Choroid plexus epithelial cell (primary cell): ENCODE measurements around the gene NPFFR1.

Experiments used
- DNase-seq: peaks from one replicate; pipeline ENCODE4 v3.0.0-alpha.2; 2010; ENCODE audit warnings: low read depth
- H3K4me3 ChIP-seq: 2 replicates; pipeline ENCODE4 v1.5.1; 2011; ENCODE audit warnings: low read depth, mild to moderate bottlenecking, control low read depth, low read length, moderate library complexity
- CTCF ChIP-seq: conservative IDR thresholded peaks from 2 replicates; pipeline ENCODE4 v1.5.1; 2011; ENCODE audit warnings: low read depth, mild to moderate bottlenecking, control low read depth, inconsistent platforms, low read length, moderate library complexity

The NPFFR1 gene

GRCh38 chr10:70328018-70328417 lies 44.2 kb upstream of the NPFFR1 start:
- DNase-seq, result no peak
- H3K4me3 ChIP-seq, result no peak overlapping the region

GRCh38 chr10:70324951-70325781 lies 41.4 kb upstream of the NPFFR1 start:
- H3K4me3 ChIP-seq, result no peak overlapping the region
- TF ChIP-seq CTCF, result no peak
- DNase-seq, result no peak

More at GRCh38 chr10:70328018-70328417, 44.2 kb upstream of the NPFFR1 start:
- no peak for TF ChIP-seq CTCF

- no peak overlapping the region for H3K4me3 ChIP-seq
- DNase-seq, result peak; percentile 49
- TF ChIP-seq CTCF, result no peak
Observed at GRCh38 chr10:70324339-70324861, 40.6 kb upstream of the NPFFR1 start.

- DNase-seq, result no peak
- TF ChIP-seq CTCF, result no peak
- no peak overlapping the region for H3K4me3 ChIP-seq
Observed at GRCh38 chr10:70323697-70324338, 40.0 kb upstream of the NPFFR1 start.

- no peak for DNase-seq
- H3K4me3 ChIP-seq, result no peak overlapping the region
- no peak for TF ChIP-seq CTCF
Observed at GRCh38 chr10:70323138-70323696, 39.4 kb upstream of the NPFFR1 start.

- no peak for DNase-seq
- no peak overlapping the region for H3K4me3 ChIP-seq
- TF ChIP-seq CTCF, result no peak
Observed at GRCh38 chr10:70321897-70322890, 38.4 kb upstream of the NPFFR1 start.
